GM12865 (cell line): ENCODE results near the gene MYL9.
"Not testable (repeated sequence)": the region's sequence is repeated elsewhere in the genome, so short reads cannot be mapped to it uniquely, and the experiment has no call there.

Experiments used
- DNase-seq: peaks from one replicate; pipeline ENCODE4 v3.0.0; 2010; ENCODE audit warnings: low read depth
- H3K4me3 ChIP-seq: 2 replicates; pipeline ENCODE4 v1.5.1; 2011; ENCODE audit warnings: mild to moderate bottlenecking, low read depth, low read length, control low read depth
- CTCF ChIP-seq: IDR thresholded peaks from 2 replicates; pipeline ENCODE4 v1.5.1; 2011; ENCODE audit warnings: low read length, control low read depth, low read depth, inconsistent platforms; ENCODE audit not compliant: insufficient read depth; ENCODE audit errors: missing control alignments

Gene MYL9

GRCh38 chr20:36549942-36550789 is 8.8 kb downstream of the MYL9 start:
- H3K4me3 ChIP-seq: no peak overlapping the region
- no peak for TF ChIP-seq CTCF
- no peak for DNase-seq

GRCh38 chr20:36550790-36551299 is 9.5 kb downstream of the MYL9 start:
- no peak for TF ChIP-seq CTCF
- DNase-seq: no peak
- no peak overlapping the region for H3K4me3 ChIP-seq

- no peak for TF ChIP-seq CTCF
- no peak overlapping the region for H3K4me3 ChIP-seq
- DNase-seq: no peak
These were observed 13.9 kb downstream of the MYL9 start for GRCh38 chr20:36555248-36555647.

GRCh38 chr20:36562724-36563123 is 21.4 kb downstream of the MYL9 start:
- H3K4me3 ChIP-seq: no peak overlapping the region
- no peak for DNase-seq
- no peak for TF ChIP-seq CTCF

- no peak for TF ChIP-seq CTCF
- H3K4me3 ChIP-seq: no peak overlapping the region
- no peak for DNase-seq
These were observed 22.1 kb downstream of the MYL9 start for GRCh38 chr20:36563374-36563773.

GRCh38 chr20:36564078-36564725 is 22.9 kb downstream of the MYL9 start:
- not testable (repeated sequence) for H3K4me3 ChIP-seq, DNase-seq

- H3K4me3 ChIP-seq, DNase-seq: not testable (repeated sequence)
These were observed 23.4 kb downstream of the MYL9 start for GRCh38 chr20:36564726-36565121.

GRCh38 chr20:36565520-36565919 is 24.2 kb downstream of the MYL9 start:
- no peak for DNase-seq
- TF ChIP-seq CTCF: no peak
- no peak overlapping the region for H3K4me3 ChIP-seq
